HL-60/S4 treated with retinoic acid at 250 ng/mL for 4 days and 3 days (cell line): Measurements from ENCODE around the gene GRAMD4.

Source experiments
- in situ Hi-C: fragments of 300-500 bp; cut with MboI; formaldehyde crosslinking; loops from 2 replicates; pipeline ENCODE4 v1.7.0; 2022; ENCODE audit warnings: low sequenced_read_pairs

Gene GRAMD4

GRCh38 chr22:46619830-46620501 lies at the start of gene GRAMD4:
Gene GRAMD4 (plus strand): TSS chr22:46620386. CDS start chr22:46626800, 6,414 bp downstream.
- in situ Hi-C loops = no loop called here

- in situ Hi-C loops = no loop called here
Measured at GRCh38 chr22:46571642-46572250, 48.4 kb upstream of the GRAMD4 start.

GRCh38 chr22:46572911-46573780 lies 47.0 kb upstream of the GRAMD4 start:
- in situ Hi-C loops = no loop called here

GRCh38 chr22:46573781-46574437 lies 46.3 kb upstream of the GRAMD4 start:
- in situ Hi-C loops = no loop called here

GRCh38 chr22:46574438-46574992 lies 45.7 kb upstream of the GRAMD4 start:
- in situ Hi-C loops = no loop called here

- in situ Hi-C loops = no loop called here
Measured at GRCh38 chr22:46574993-46575910, 44.9 kb upstream of the GRAMD4 start.

GRCh38 chr22:46575911-46576555 lies 44.2 kb upstream of the GRAMD4 start:
- in situ Hi-C loops = no loop called here

- in situ Hi-C loops = no loop called here
Measured at GRCh38 chr22:46576556-46577367, 43.4 kb upstream of the GRAMD4 start.

GRCh38 chr22:46577368-46578249 lies 42.6 kb upstream of the GRAMD4 start:
- in situ Hi-C loops = no loop called here

GRCh38 chr22:46578251-46578823 lies 41.8 kb upstream of the GRAMD4 start:
- in situ Hi-C loops = no loop called here

GRCh38 chr22:46578824-46579561 lies 41.2 kb upstream of the GRAMD4 start:
- in situ Hi-C loops = no loop called here

GRCh38 chr22:46579751-46580449 lies 40.3 kb upstream of the GRAMD4 start:
- in situ Hi-C loops = no loop called here

GRCh38 chr22:46580940-46581537 lies 39.1 kb upstream of the GRAMD4 start:
- in situ Hi-C loops = no loop called here

- in situ Hi-C loops = no loop called here
Measured at GRCh38 chr22:46581538-46582244, 38.5 kb upstream of the GRAMD4 start.
